GM19193 (cell line): Measurements from ENCODE around the gene CACNA1E.

ENCODE experiments used
- POLR2A ChIP-seq: IDR thresholded peaks from 4 replicates; pipeline ENCODE4 v1.6.1; 2011; ENCODE audit not compliant: insufficient read depth, insufficient read length; ENCODE audit errors: extremely low read depth

The CACNA1E gene

GRCh38 chr1:181525104-181525721, 41.9 kb downstream of the CACNA1E start:
- TF ChIP-seq POLR2A, result no peak

- TF ChIP-seq POLR2A, result no peak
Observed at GRCh38 chr1:181531441-181531840, 48.1 kb downstream of the CACNA1E start.

- no peak for TF ChIP-seq POLR2A
Observed at GRCh38 chr1:181531951-181532600, 48.8 kb downstream of the CACNA1E start.

GRCh38 chr1:181538836-181539235, 55.5 kb downstream of the CACNA1E start:
- no peak for TF ChIP-seq POLR2A

GRCh38 chr1:181541458-181541857, 58.1 kb downstream of the CACNA1E start:
- TF ChIP-seq POLR2A, result no peak

GRCh38 chr1:181541947-181542346, 58.6 kb downstream of the CACNA1E start:
- no peak for TF ChIP-seq POLR2A

GRCh38 chr1:181545395-181545794, 62.1 kb downstream of the CACNA1E start:
- TF ChIP-seq POLR2A, result no peak

- no peak for TF ChIP-seq POLR2A
Observed at GRCh38 chr1:181548497-181548896, 65.2 kb downstream of the CACNA1E start.

- TF ChIP-seq POLR2A, result no peak
Observed at GRCh38 chr1:181551249-181551648, 67.9 kb downstream of the CACNA1E start.

GRCh38 chr1:181551754-181552153, 68.4 kb downstream of the CACNA1E start:
- no peak for TF ChIP-seq POLR2A

- no peak for TF ChIP-seq POLR2A
Observed at GRCh38 chr1:181554465-181554864, 71.1 kb downstream of the CACNA1E start.

- TF ChIP-seq POLR2A, result no peak
Observed at GRCh38 chr1:181556631-181557030, 73.3 kb downstream of the CACNA1E start.

- TF ChIP-seq POLR2A, result no peak
Observed at GRCh38 chr1:181557313-181557712, 74.0 kb downstream of the CACNA1E start.

GRCh38 chr1:181558416-181558815, 75.1 kb downstream of the CACNA1E start:
- TF ChIP-seq POLR2A, result no peak

GRCh38 chr1:181559142-181559541, 75.8 kb downstream of the CACNA1E start:
- no peak for TF ChIP-seq POLR2A

- TF ChIP-seq POLR2A, result no peak
Observed at GRCh38 chr1:181562395-181562794, 79.1 kb downstream of the CACNA1E start.
